ENCODE data around the gene DPAGT1. TPM values are rescaled to one million over a fixed set of nuclear protein-coding genes. Genes with fewer than 3 reads are reported as not detected.

The DPAGT1 gene
- total and polyA plus RNA-seq, 7 experiments from 2014 or later = 21.9 to 63.9 (median 32.6) TPM

GRCh38 chr11:119094816-119095065 lies 6.9 kb downstream of the DPAGT1 start:
- ChIA-PET CTCF (interaction anchor here (0.6 to 1.6 kb wide), 5 partner anchors 9 to 28 kb away, joined by 3 to 6 read pairs (median 5); partner anchors contain the start of genes C2CD2L, HINFP and VPS11), POLR2A (interaction anchor here (0.6 to 20.2 kb wide), 30 partner anchors 9 to 685 kb away, joined by 3 to 435 read pairs (median 4); partner anchors contain the start of genes ABCG4, C2CD2L, CBL and CENATAC)
- Histone ChIP-seq H3K4me1 (ENCODE audit: control insufficient read depth in 2 of 2, insufficient read depth in 2 of 2, low read length in 2 of 2) (peaks cover 7 to 21% of the 10 kb centered on the region in 2 donors), H3K27ac (ENCODE audit: low read depth, low read length) (peak overlapping the region; percentile 75), H3K4me3 (ENCODE audit: low read length) (peak overlapping the region; percentile 94), H3K9me3 (ENCODE audit: control insufficient read depth in 2 of 3, low read length in 3 of 3) (no peaks in the 10 kb centered on the region), H3K27me3 (ENCODE audit: control insufficient read depth in 2 of 2, insufficient read depth in 2 of 2, low read length in 2 of 2) (no peaks in the 10 kb centered on the region), H3K36me3 (ENCODE audit: control insufficient read depth in 2 of 3, insufficient read depth in 3 of 3, low read length in 3 of 3) (peaks cover 9 to 21% (median 17%) of the 10 kb centered on the region in 3 experiments)
- Mint-ChIP-seq H3K27me3 (peaks cover 0 to 3% (median 0%) of the 10 kb centered on the region in 5 donors), H3K27ac (peak overlapping the region; percentile 82 to 96 (median 88)), H3K4me3 (peak overlapping the region; percentile 90 to 97 (median 93)), H3K9me3 (peaks cover 0 to 6% (median 0%) of the 10 kb centered on the region in 11 donors), H3K4me1 (peaks cover 16 to 65% (median 32%) of the 10 kb centered on the region in 7 donors), H3K36me3 (peaks cover 4 to 40% (median 15%) of the 10 kb centered on the region in 5 donors)
- intact Hi-C loops (cut with micrococcal nuclease) = loop anchor here (1.0 to 2.0 kb wide), 20 partner anchors 8 to 736 kb away; partner anchors contain the start of genes ABCG4 (in 2 of the 2), C2CD2L (in 2 of the 2), HINFP (in 2 of the 2) and HYOU1 (in 2 of the 2)
- DNase-seq = peak in 2 of 9 donors; percentile 57 to 75
- peak; percentile 63 for ATAC-seq

DNA sequence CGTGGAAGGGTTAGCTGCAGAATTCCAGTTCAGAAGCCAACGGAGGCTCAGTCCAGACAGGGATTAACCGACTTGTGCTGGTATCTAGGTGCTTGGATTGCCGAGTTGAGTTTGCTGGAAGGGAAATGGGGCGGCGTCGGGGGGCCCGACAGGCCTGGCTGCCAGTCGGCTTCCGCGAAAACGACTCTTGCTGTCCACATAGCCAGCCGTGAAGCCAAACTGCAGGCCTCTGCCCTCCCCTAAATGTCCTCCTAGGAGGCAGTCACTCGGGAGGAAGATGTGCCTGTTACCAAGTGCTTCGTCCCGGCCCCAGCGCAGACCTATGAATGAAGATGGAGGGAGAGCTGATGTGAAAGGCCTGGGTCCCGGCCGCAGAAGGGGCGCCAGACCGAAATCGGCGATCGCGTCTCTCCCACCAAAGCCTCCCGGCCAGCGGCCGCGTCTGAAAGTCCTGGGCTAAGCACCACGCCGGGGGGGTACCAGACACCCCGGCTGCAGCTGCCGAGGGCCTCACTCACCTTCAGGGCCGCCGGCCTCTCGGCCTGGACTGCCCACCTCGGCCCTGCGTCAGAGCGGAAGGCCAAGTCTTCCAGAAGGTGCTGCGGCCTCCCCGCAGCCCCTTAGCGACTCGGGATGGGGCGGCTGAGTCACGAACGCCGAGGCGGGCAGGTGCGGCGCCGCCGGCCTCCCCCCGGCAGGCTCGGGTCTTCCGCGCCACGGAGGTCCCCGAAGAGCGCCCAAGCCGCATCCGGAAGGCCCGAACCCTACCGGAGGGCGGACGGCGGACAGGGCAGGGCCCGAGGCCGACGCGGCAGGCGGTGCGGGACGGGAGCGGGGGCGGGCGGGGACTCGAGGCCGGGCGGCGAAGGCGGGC lies 7.5 kb downstream of the DPAGT1 start:
- Histone ChIP-seq H3K4me3 (ENCODE audit: low read length) (peak overlapping the region; percentile 94), H3K9me3 (ENCODE audit: control insufficient read depth in 2 of 3, low read length in 3 of 3) (no peaks in the 10 kb centered on the region), H3K27me3 (ENCODE audit: control insufficient read depth in 2 of 2, insufficient read depth in 2 of 2, low read length in 2 of 2) (no peaks in the 10 kb centered on the region), H3K4me1 (ENCODE audit: control insufficient read depth in 2 of 2, insufficient read depth in 2 of 2, low read length in 2 of 2) (peaks cover 7 to 21% of the 10 kb centered on the region in 2 donors), H3K27ac (ENCODE audit: low read depth, low read length) (peak overlapping the region; percentile 75), H3K36me3 (ENCODE audit: control insufficient read depth in 2 of 3, insufficient read depth in 3 of 3, low read length in 3 of 3) (peaks cover 9 to 21% (median 17%) of the 10 kb centered on the region in 3 experiments)
- Mint-ChIP-seq H3K36me3 (peaks cover 4 to 40% (median 15%) of the 10 kb centered on the region in 5 donors), H3K27ac (peak overlapping the region; percentile 82 to 96 (median 88)), H3K27me3 (peaks cover 0 to 3% (median 0%) of the 10 kb centered on the region in 5 donors), H3K9me3 (peaks cover 0 to 6% (median 0%) of the 10 kb centered on the region in 11 donors), H3K4me1 (peaks cover 16 to 64% (median 30%) of the 10 kb centered on the region in 7 donors), H3K4me3 (peak overlapping the region; percentile 90 to 97 (median 93))
- ATAC-seq (no peak), DNase-seq (peak in 5 of 9 donors; percentile 27 to 67 (median 36))
- ChIA-PET CTCF (interaction anchor here (1.0 to 1.6 kb wide), 5 partner anchors 9 to 102 kb away, joined by 3 to 6 read pairs (median 5); partner anchors contain the start of genes HINFP and VPS11), POLR2A (interaction anchor here (0.6 to 20.2 kb wide), 34 partner anchors 9 to 684 kb away, joined by 3 to 435 read pairs (median 4); partner anchors contain the start of genes ABCG4, C2CD2L, CBL and CENATAC)
- intact Hi-C loops (cut with micrococcal nuclease) = loop anchor here (1.0 to 2.0 kb wide), 5 partner anchors 8 to 735 kb away; partner anchors contain the start of genes ABCG4 (in 1 of the 2), RPS25 (in 1 of the 2), TRAPPC4 (in 1 of the 2) and UBE4A (in 1 of the 2)

GRCh38 chr11:119092880-119093842 lies 8.5 kb downstream of the DPAGT1 start:
- Mint-ChIP-seq H3K9me3 (peaks cover 0 to 6% (median 0%) of the 10 kb centered on the region in 11 donors), H3K27ac (peak overlapping the region in 6 of 9 donors; percentile 71 to 86 (median 80)), H3K4me3 (peak overlapping the region; percentile 88 to 97 (median 91)), H3K27me3 (peaks cover 0 to 3% (median 0%) of the 10 kb centered on the region in 5 donors), H3K4me1 (peaks cover 16 to 66% (median 24%) of the 10 kb centered on the region in 7 donors), H3K36me3 (peaks cover 4 to 37% (median 13%) of the 10 kb centered on the region in 5 donors)
- intact Hi-C loops (cut with micrococcal nuclease) = no loop called here
- H3K4me1 ChIP-seq (ENCODE audit: control insufficient read depth in 2 of 2, insufficient read depth in 2 of 2, low read length in 2 of 2) = peaks cover 7 to 21% of the 10 kb centered on the region in 2 donors
- H3K36me3 ChIP-seq (ENCODE audit: control insufficient read depth in 2 of 3, insufficient read depth in 3 of 3, low read length in 3 of 3) = peaks cover 5 to 19% (median 16%) of the 10 kb centered on the region in 3 experiments
- no peaks in the 10 kb centered on the region for H3K27me3 ChIP-seq (ENCODE audit: control insufficient read depth in 2 of 2, insufficient read depth in 2 of 2, low read length in 2 of 2)
- H3K4me3 ChIP-seq (ENCODE audit: low read length) = peak overlapping the region; percentile 94
- ChIA-PET CTCF (interaction anchor here (1.0 kb wide), 1 partner anchor 103 kb away, joined by 3 read pairs; no protein-coding TSS in a partner anchor), POLR2A (interaction anchor here (0.6 to 20.2 kb wide), 14 partner anchors 8 to 220 kb away, joined by 3 to 435 read pairs (median 5); partner anchors contain the start of genes C2CD2L, CENATAC, HINFP and HMBS)
- ATAC-seq = no peak
- peak in 1 of 9 donors; percentile 7 for DNase-seq
- peak overlapping the region; percentile 75 for H3K27ac ChIP-seq (ENCODE audit: low read depth, low read length)
- H3K9me3 ChIP-seq (ENCODE audit: control insufficient read depth in 2 of 3, low read length in 3 of 3) = no peaks in the 10 kb centered on the region

GRCh38 chr11:119091966-119092879 lies 9.4 kb downstream of the DPAGT1 start:
- H3K4me3 Mint-ChIP-seq = peak overlapping the region in 4 of 10 donors; percentile 24 to 93 (median 34)
- H3K27ac ChIP-seq (ENCODE audit: low read depth, low read length) = no peak overlapping the region
- POLR2A ChIA-PET = interaction anchor here (0.6 to 20.2 kb wide), 12 partner anchors 10 to 867 kb away, joined by 3 to 435 read pairs (median 4); partner anchors contain the start of genes C2CD2L, CENATAC, DPAGT1 and HINFP
- H3K4me1 ChIP-seq (ENCODE audit: control insufficient read depth in 2 of 2, insufficient read depth in 2 of 2, low read length in 2 of 2) = peaks cover 7 to 21% of the 10 kb centered on the region in 2 donors
- peaks cover 16 to 73% (median 30%) of the 10 kb centered on the region in 7 donors for H3K4me1 Mint-ChIP-seq
- H3K27me3 Mint-ChIP-seq = peaks cover 0 to 3% (median 0%) of the 10 kb centered on the region in 5 donors
- H3K36me3 Mint-ChIP-seq = peaks cover 4 to 30% (median 4%) of the 10 kb centered on the region in 5 donors
- H3K9me3 ChIP-seq (ENCODE audit: control insufficient read depth in 2 of 3, low read length in 3 of 3) = no peaks in the 10 kb centered on the region
- no peak for ATAC-seq
- H3K27me3 ChIP-seq (ENCODE audit: control insufficient read depth in 2 of 2, insufficient read depth in 2 of 2, low read length in 2 of 2) = no peaks in the 10 kb centered on the region
- peaks cover 0 to 10% (median 8%) of the 10 kb centered on the region in 3 experiments for H3K36me3 ChIP-seq (ENCODE audit: control insufficient read depth in 2 of 3, insufficient read depth in 3 of 3, low read length in 3 of 3)
- no peak overlapping the region for H3K4me3 ChIP-seq (ENCODE audit: low read length)
- DNase-seq = peak in 1 of 9 donors; percentile 4
- H3K9me3 Mint-ChIP-seq = peaks cover 0 to 6% (median 0%) of the 10 kb centered on the region in 11 donors
- peak overlapping the region in 3 of 9 donors; percentile 28 to 74 (median 33) for H3K27ac Mint-ChIP-seq
- intact Hi-C loops (cut with micrococcal nuclease) = no loop called here
- CTCF ChIA-PET = no interaction called here

GRCh38 chr11:119091178-119091577 lies 10.5 kb downstream of the DPAGT1 start:
- Histone ChIP-seq H3K9me3 (ENCODE audit: control insufficient read depth in 2 of 3, low read length in 3 of 3) (no peaks in the 10 kb centered on the region), H3K36me3 (ENCODE audit: control insufficient read depth in 2 of 3, insufficient read depth in 3 of 3, low read length in 3 of 3) (no peaks in the 10 kb centered on the region), H3K27me3 (ENCODE audit: control insufficient read depth in 2 of 2, insufficient read depth in 2 of 2, low read length in 2 of 2) (no peaks in the 10 kb centered on the region), H3K27ac (ENCODE audit: low read depth, low read length) (no peak overlapping the region), H3K4me1 (ENCODE audit: control insufficient read depth in 2 of 2, insufficient read depth in 2 of 2, low read length in 2 of 2) (peaks cover 7 to 19% of the 10 kb centered on the region in 2 donors), H3K4me3 (ENCODE audit: low read length) (no peak overlapping the region)
- POLR2A ChIA-PET = interaction anchor here (0.6 to 20.2 kb wide), 6 partner anchors 11 to 866 kb away, joined by 3 to 435 read pairs (median 4); partner anchors contain the start of genes C2CD2L, DPAGT1 and HINFP
- DNase-seq = peak in 1 of 9 donors; percentile 0
- intact Hi-C loops (cut with micrococcal nuclease) = no loop called here
- Mint-ChIP-seq H3K9me3 (peaks cover 0 to 6% (median 0%) of the 10 kb centered on the region in 11 donors), H3K36me3 (peaks cover 0 to 26% (median 3%) of the 10 kb centered on the region in 5 donors), H3K4me3 (peak overlapping the region in 1 of 10 donors; percentile 16), H3K27me3 (peaks cover 0 to 3% (median 0%) of the 10 kb centered on the region in 5 donors), H3K4me1 (peaks cover 11 to 67% (median 29%) of the 10 kb centered on the region in 7 donors), H3K27ac (peak overlapping the region in 1 of 9 donors; percentile 58)
- CTCF ChIA-PET = no interaction called here
- no peak for ATAC-seq

All from naive thymus-derived CD4-positive, alpha-beta T cell (primary cell).